Transverse colon (tissue), 4 donors: ENCODE measurements around the gene PRPH. TPM values are rescaled to one million over a fixed set of nuclear protein-coding genes. Genes with fewer than 3 reads are reported as not detected.

Source experiments
- DNase-seq: peaks from one replicate; pipeline ENCODE4 v3.0.0-alpha.2; 2019
- H3K27ac ChIP-seq, 4 donors: fragments of 200-600 bp; sonication (generic); 2 replicates each; pipeline ENCODE4 v1.5.1; 2016 to 2018; ENCODE audit warnings: inconsistent platforms in 4 of 4
- H3K27me3 ChIP-seq: fragments of 200-600 bp; sonication (generic); 2 replicates; pipeline ENCODE4 v1.5.1; 2017; ENCODE audit warnings: inconsistent platforms
- H3K36me3 ChIP-seq, 4 donors: fragments of 200-600 bp; sonication (generic); 2 replicates each; pipeline ENCODE4 v1.5.1; 2017 to 2019; ENCODE audit warnings: inconsistent platforms in 4 of 4
- H3K4me1 ChIP-seq, 4 donors: fragments of 200-600 bp; sonication (generic); 2 replicates each; pipeline ENCODE4 v1.5.1; 2017 to 2020; ENCODE audit warnings: inconsistent platforms in 4 of 4
- H3K4me3 ChIP-seq, 4 donors: fragments of 200-600 bp; sonication (generic); 1 replicate in 1 of 4; 2 replicates in 3 of 4; pipeline versions ENCODE4 v1.5.1 to v1.6.1; 2017 to 2019; ENCODE audit warnings: inconsistent platforms in 4 of 4
- H3K9me3 ChIP-seq, 2 donors: fragments of 200-600 bp; sonication (generic); 2 replicates each; pipeline ENCODE4 v1.5.1; 2017 to 2019; ENCODE audit warnings: inconsistent platforms in 2 of 2
- CTCF ChIP-seq, 5 experiments: fragments of 200-600 bp in 3 of 5; fragments of 450-650 bp in 2 of 5; sonication (generic) in 3 of 5; IDR thresholded peaks; 1 replicate in 2 of 5; 2 replicates in 3 of 5; pipeline ENCODE4 v1.5.1; 2016 to 2017; ENCODE audit warnings: antibody characterized with exemption in 5 of 5, inconsistent platforms in 3 of 5, mild to moderate bottlenecking in 2 of 5, moderate library complexity in 1 of 5
- EP300 ChIP-seq: sonication (generic); formaldehyde crosslinking; IDR thresholded peaks from one replicate; pipeline ENCODE4 v1.6.1; 2017; ENCODE audit warnings: antibody characterized with exemption, low read depth
- POLR2A ChIP-seq: fragments of 450-650 bp; IDR thresholded peaks from one replicate; pipeline ENCODE4 v1.6.1; 2016; ENCODE audit warnings: antibody characterized with exemption, mild to moderate bottlenecking, moderate library complexity
- POLR2AphosphoS5 ChIP-seq, 3 donors: sonication (generic); formaldehyde crosslinking; IDR thresholded peaks; one replicate each; pipeline ENCODE4 v1.6.1; 2016; ENCODE audit warnings: antibody characterized with exemption in 3 of 3
- WGBS, 2 donors: methylation state at CpG; one replicate each; pipeline ENCODE4 v1.1.5; 2018; ENCODE audit warnings: low coverage in 1 of 2; 5-methylcytosine and 5-hydroxymethylcytosine counted together
- in situ Hi-C, 4 donors: fragments of 200-750 bp; cut with MboI; loops; one replicate each; pipeline versions ENCODE4 v1.15.0 to v1.15.1; 2017; ENCODE audit warnings: low sequenced_read_pairs in 3 of 4, low pct_ligation_motif_present in 1 of 4, low pct_unique_long_range_greater_than_20kb in 1 of 4
- intact Hi-C: fragments of 100-400 bp; cut with DNase I; formaldehyde crosslinking; loops from one replicate; pipeline ENCODE4 v1.15.1; 2023; ENCODE audit warnings: low total_unique reads
- total RNA-seq, 4 donors: library from RNA; depleted of rRNA; stranded (reverse); fragments of >200 nt; gene quantifications; one replicate each; pipeline ENCODE4 v1.1.0, GENCODE V29; 2016

The PRPH gene
- total RNA-seq, 4 donors from 2014 or later: 7.9 to 18.7 (median 10.5) TPM

GRCh38 chr12:49344486-49345050 is 49.6 kb downstream of the PRPH start:
- Histone ChIP-seq H3K4me3 (peak overlapping the region in 1 of 4 donors; percentile 52), H3K4me1 (peaks cover 43 to 73% (median 49%) of the 10 kb centered on the region in 4 donors), H3K36me3 (no peaks in the 10 kb centered on the region), H3K27me3 (peaks cover 82% of the 10 kb centered on the region), H3K27ac (no peak overlapping the region), H3K9me3 (no peaks in the 10 kb centered on the region)
- 20 to 44% methylated on average over 4 to 15 of the region's 15 CpGs for WGBS, 2 donors
- intact Hi-C loops (loop anchor here (5.0 kb wide), 2 partner anchors 52 to 173 kb away; no protein-coding TSS in a partner anchor), in situ Hi-C loops (loop anchor here in 1 of 4 donors (10.0 kb wide), 1 partner anchor 170 kb away; no protein-coding TSS in a partner anchor)
- no peak for DNase-seq
- no peak for TF ChIP-seq EP300
- no peak for TF ChIP-seq CTCF (IDR thresholded peaks at IDR 0.05)
- no peak for TF ChIP-seq POLR2AphosphoS5 (IDR thresholded peaks at IDR 0.05)
- TF ChIP-seq POLR2A: no peak

GRCh38 chr12:49345051-49345824 is 50.3 kb downstream of the PRPH start:
- DNase-seq: peak; percentile 24
- TF ChIP-seq CTCF (IDR thresholded peaks at IDR 0.05) (no peak), POLR2A (no peak), POLR2AphosphoS5 (IDR thresholded peaks at IDR 0.05) (no peak), EP300 (no peak)
- in situ Hi-C loops (loop anchor here in 1 of 4 donors (10.0 kb wide), 1 partner anchor 170 kb away; no protein-coding TSS in a partner anchor), intact Hi-C loops (loop anchor here (5.0 kb wide), 1 partner anchor 172 kb away; no protein-coding TSS in a partner anchor)
- H3K4me3 ChIP-seq: peak overlapping the region; percentile 9 to 52 (median 24)
- H3K27ac ChIP-seq: no peak overlapping the region
- H3K36me3 ChIP-seq: no peaks in the 10 kb centered on the region
- H3K4me1 ChIP-seq: peaks cover 43 to 70% (median 49%) of the 10 kb centered on the region in 4 donors
- 1% methylated on average over 62 of the region's 70 CpGs; no CpG with 5 or more reads in 1 of the 2 donors for WGBS, 2 donors
- no peaks in the 10 kb centered on the region for H3K9me3 ChIP-seq
- peaks cover 88% of the 10 kb centered on the region for H3K27me3 ChIP-seq

- TF ChIP-seq CTCF (IDR thresholded peaks at IDR 0.05) (no peak), POLR2AphosphoS5 (IDR thresholded peaks at IDR 0.05) (no peak), POLR2A (no peak), EP300 (no peak)
- in situ Hi-C loops (loop anchor here in 1 of 4 donors (10.0 kb wide), 1 partner anchor 169 kb away; no protein-coding TSS in a partner anchor), intact Hi-C loops (loop anchor here (5.0 kb wide), 1 partner anchor 171 kb away; no protein-coding TSS in a partner anchor)
- H3K27me3 ChIP-seq: peaks cover 92% of the 10 kb centered on the region
- no peak overlapping the region for H3K27ac ChIP-seq
- H3K9me3 ChIP-seq: no peaks in the 10 kb centered on the region
- no peaks in the 10 kb centered on the region for H3K36me3 ChIP-seq
- WGBS, 2 donors: 2 to 5% methylated on average over 17 to 60 of the region's 61 CpGs
- H3K4me1 ChIP-seq: peaks cover 43 to 70% (median 49%) of the 10 kb centered on the region in 4 donors
- DNase-seq: no peak
- H3K4me3 ChIP-seq: peak overlapping the region in 3 of 4 donors; percentile 25 to 52 (median 26)
These were observed 51.1 kb downstream of the PRPH start for GRCh38 chr12:49345825-49346658.
